Measurements from ENCODE around the gene PACSIN1.

DNA sequence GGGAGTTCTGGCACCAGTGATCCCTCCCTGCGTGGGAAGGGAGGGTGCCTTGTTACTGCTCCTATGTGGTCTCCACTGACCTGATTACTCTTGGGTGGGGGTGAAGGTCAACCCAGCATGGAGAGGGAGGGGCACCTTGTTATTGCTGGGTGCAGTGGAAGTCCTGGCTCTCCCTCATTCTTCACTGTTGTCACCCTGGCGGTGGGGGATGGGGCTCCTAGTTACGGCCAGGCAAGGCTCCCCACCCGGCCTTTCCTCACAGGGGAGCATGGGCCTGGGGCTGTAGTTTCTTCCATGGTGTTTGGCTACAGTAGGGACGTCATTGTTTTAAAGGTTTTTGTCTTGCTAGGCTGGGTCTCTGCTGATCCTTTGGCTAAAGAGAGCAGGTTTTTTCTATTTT lies 40.8 kb downstream of the PACSIN1 start:
- TF ChIP-seq, protein P1, sequence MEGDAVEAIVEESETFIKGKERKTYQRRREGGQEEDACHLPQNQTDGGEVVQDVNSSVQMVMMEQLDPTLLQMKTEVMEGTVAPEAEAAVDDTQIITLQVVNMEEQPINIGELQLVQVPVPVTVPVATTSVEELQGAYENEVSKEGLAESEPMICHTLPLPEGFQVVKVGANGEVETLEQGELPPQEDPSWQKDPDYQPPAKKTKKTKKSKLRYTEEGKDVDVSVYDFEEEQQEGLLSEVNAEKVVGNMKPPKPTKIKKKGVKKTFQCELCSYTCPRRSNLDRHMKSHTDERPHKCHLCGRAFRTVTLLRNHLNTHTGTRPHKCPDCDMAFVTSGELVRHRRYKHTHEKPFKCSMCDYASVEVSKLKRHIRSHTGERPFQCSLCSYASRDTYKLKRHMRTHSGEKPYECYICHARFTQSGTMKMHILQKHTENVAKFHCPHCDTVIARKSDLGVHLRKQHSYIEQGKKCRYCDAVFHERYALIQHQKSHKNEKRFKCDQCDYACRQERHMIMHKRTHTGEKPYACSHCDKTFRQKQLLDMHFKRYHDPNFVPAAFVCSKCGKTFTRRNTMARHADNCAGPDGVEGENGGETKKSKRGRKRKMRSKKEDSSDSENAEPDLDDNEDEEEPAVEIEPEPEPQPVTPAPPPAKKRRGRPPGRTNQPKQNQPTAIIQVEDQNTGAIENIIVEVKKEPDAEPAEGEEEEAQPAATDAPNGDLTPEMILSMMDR (IDR thresholded peaks at IDR 0.05): no peak
- TF ChIP-seq POLR2A (IDR thresholded peaks at IDR 0.05): no peak
